HG03060 (cell line): Measurements from ENCODE around the gene ZNF212.
"Not testable (repeated sequence)": the region's sequence is repeated elsewhere in the genome, so short reads cannot be mapped to it uniquely, and the experiment has no call there.

Experiments used
- ATAC-seq: cut with Tn5 transposase; IDR thresholded peaks from one replicate; pipeline ENCODE4 v1.9.1; 2021; ENCODE audit warnings: low read depth, moderate number of reproducible peaks; ENCODE audit not compliant: unreplicated experiment

The ZNF212 gene

GRCh38 chr7:149251518-149251917, 12.1 kb downstream of the ZNF212 start:
- not testable (repeated sequence) for ATAC-seq

- ATAC-seq: no peak
Measured at GRCh38 chr7:149252378-149252777, 12.9 kb downstream of the ZNF212 start.

GRCh38 chr7:149253665-149254064, 14.2 kb downstream of the ZNF212 start:
- no peak for ATAC-seq

DNA sequence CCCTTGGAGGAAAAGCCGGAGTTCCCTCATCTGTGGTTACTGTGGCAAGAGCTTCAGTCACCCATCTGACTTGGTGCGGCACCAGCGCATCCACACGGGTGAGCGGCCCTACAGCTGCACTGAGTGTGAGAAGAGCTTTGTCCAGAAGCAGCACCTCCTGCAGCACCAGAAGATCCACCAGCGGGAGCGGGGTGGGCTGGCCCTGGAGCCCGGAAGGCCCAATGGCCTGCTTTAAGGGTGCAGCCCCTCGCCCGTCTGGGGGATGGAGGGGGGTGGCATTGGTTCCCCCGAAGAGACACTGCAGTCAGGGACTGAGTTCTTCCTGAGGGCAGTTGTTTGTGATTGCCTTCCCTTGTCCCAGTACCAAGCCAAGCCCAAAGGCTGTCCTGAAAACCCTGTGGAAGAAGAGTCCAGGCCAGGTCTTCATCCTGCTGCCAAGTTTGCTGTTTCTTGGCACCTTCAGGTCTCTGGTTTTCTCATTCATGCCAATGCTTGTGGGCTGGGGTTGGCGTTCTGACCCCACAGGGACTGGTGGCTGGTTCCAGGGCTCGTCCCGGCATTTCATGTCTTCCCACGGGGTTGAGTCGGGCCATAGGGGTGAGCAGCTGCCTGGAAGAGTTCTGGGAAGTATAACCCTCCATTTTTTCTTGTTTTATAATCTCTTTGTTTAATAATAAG, 14.9 kb downstream of the ZNF212 start:
- ATAC-seq: no peak

DNA sequence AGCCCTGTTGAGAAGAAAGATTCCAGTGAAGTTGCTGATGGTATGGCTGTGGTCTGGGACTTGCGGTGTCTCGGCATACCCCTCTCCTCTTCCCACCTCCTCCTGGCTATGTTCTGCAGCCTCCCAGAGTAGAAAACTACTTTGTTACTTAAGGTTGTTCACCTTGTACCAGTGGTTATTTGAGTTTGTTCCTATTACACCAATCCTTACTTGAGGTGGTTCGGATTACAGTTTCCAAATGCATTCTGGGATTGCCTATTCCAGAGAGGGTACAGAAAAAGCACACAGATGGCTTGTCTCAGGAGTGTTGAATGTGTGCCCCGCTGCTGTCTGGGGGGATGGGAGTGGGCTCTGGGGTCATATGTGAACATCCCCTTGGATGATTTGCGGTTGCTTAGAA, 15.7 kb downstream of the ZNF212 start:
- no peak for ATAC-seq

GRCh38 chr7:149256568-149256967, 17.1 kb downstream of the ZNF212 start:
- no peak for ATAC-seq

- ATAC-seq: no peak
Measured at GRCh38 chr7:149257146-149257545, 17.7 kb downstream of the ZNF212 start.

GRCh38 chr7:149261316-149261828, 21.9 kb downstream of the ZNF212 start:
- ATAC-seq: no peak

GRCh38 chr7:149261829-149262617, 22.6 kb downstream of the ZNF212 start, which contains the start of gene ZNF783:
Gene ZNF783, plus strand, starts transcription at chr7:149262196. Its CDS starts 138 bp downstream, at chr7:149262334.
- ATAC-seq: peak; percentile 61

DNA sequence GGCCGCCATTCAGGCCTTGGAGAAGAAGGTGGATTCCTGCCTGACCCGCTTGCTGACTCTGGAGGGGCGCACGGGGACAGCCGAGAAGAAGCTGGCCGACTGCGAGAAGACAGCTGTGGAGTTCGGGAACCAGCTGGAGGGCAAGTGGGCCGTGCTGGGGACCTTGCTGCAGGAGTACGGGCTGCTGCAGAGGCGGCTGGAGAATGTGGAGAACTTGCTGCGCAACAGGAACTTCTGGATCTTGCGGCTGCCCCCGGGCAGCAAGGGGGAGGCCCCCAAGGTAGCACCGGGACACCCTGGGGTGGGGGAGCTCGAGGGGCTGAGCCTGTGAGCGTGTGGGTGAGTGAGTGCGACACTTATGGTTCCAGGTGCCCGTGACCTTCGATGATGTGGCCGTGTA, 27.0 kb downstream of the ZNF212 start:
- no peak for ATAC-seq

DNA sequence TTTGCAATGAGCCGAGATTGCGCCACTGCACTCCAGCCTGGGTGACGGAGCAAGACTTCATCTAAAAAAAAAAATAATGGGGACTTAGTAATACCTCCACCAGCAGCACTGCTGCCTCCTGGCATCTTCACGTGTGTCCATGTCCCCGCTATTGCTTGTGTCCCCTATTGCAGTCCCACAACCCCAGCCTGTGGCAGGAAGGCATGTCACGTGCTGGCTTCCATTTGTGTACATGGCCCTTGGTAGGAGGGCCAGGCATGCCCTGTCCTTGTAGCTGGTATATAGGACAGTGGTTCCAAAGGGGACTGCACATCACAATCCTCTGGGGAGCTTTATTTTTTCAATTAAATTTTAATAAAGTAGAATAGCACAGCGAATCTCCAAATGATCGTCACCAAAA, 28.3 kb downstream of the ZNF212 start:
- ATAC-seq: no peak

DNA sequence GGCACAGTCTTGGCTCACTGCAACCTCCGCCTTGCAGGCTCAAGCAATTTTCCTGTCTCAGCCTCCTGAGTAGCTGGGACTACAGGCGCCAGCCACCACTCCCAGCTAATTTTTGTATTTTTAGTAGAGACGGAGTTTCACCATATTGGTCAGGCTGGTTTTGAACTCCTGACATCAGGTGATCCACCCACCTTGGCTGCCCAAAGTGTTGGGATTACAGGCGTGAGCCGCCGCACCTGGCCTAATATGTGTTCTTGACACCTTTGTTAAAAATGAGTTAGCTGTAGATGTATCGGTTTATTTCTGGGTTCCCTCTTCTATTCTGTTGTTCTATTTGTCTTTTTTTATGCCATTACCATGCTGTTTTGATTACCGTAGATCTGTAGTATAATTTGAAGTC, 35.0 kb downstream of the ZNF212 start:
- ATAC-seq: not testable (repeated sequence)

GRCh38 chr7:149277871-149278270, 38.4 kb downstream of the ZNF212 start:
- ATAC-seq: no peak

GRCh38 chr7:149278396-149278795, 38.9 kb downstream of the ZNF212 start:
- ATAC-seq: no peak

- ATAC-seq: no peak
Measured at GRCh38 chr7:149279111-149279743, 39.8 kb downstream of the ZNF212 start.

DNA sequence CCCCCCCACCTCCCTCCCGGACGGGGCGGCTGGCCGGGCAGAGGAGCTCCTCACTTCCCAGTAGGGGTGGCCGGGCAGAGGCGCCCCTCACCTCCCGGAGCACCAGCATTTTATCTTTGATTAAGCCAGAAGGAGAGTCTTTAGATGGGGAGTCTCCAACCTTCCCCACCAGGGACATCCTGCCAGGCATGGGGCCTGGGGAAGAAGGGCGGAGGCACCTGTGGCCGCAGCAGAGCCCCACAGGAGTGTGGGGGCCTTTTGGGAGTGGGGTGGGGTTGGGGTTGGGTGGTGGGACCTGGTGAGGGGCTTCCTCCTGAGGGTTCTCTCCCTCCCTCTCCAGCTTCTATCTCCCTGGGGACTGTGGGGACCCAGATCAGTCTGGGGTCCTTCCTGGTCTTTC, 40.7 kb downstream of the ZNF212 start:
- ATAC-seq: no peak

- no peak for ATAC-seq
Measured at GRCh38 chr7:149280661-149281507, 41.4 kb downstream of the ZNF212 start.

DNA sequence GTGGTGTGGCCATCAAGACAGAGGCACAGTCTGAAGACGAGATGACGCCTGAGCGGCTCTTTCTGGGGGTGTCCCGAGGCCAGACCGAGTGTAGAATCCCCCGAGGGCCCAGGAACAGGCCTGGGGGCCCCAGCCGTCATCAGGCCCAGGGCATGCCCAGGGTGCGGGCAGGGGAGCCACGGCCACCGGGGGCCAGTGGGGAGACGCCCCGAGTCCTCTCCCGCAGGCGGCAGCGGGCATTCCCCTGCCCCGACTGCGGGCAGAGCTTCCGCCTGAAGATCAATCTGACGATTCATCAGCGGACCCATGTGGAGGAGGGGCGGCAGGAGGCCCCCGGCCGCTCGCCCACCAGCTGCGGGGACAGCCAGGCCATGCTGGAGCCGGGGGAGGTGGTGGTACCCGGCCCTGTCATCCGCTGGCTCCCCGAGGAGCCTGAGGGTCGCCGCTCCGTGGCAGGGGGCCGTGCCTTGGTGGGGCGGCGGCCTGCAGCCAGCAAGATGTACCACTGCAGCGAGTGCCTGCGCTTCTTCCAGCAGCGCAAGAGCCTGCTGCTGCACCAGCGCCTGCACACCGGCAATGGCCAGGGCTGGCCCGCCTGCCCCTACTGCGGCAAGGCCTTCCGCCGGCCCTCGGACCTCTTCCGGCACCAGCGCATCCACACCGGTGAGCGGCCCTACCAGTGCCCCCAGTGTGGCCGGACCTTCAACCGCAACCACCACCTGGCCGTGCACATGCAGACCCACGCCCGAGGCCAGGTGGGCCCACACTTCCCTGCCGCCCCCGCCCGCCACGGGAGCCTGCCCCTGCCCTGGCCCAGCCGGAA, 42.3 kb downstream of the ZNF212 start:
- ATAC-seq: no peak

DNA sequence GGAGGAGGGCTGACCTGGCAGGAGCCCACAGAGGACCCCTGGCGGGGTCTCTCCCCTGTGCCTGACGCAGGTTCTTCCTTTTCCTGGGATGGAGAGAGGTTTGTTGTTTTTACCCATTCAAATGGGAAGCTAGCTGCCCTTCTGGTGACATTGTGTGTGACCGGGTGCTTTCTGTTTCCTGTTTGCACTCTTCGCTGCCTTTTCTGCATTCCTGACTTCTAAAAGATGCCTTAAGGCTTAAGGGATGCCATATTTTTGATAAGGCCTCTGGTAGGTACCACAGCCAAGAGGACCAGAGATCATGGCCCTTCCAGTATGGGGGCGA, 42.8 kb downstream of the ZNF212 start:
- no peak for ATAC-seq

GRCh38 chr7:149283321-149283720, 43.9 kb downstream of the ZNF212 start:
- no peak for ATAC-seq
